GM12878 (cell line): ENCODE measurements around the gene RGS12. TPM values are rescaled to one million over a fixed set of nuclear protein-coding genes. Genes with fewer than 3 reads are reported as not detected.

Experiments
- ATAC-seq: fragments of 200-7000 bp; cut with Tn5 transposase; 3 replicates; pipeline ENCODE4 v1.9.1; 2020; ENCODE audit warnings: mild to moderate bottlenecking, moderate library complexity
- BruUV-seq: library from RNA; stranded (reverse); fragments of 400-500 nt; replicated peaks from 2 replicates; lab custom pipeline; 2021; lab: Mats Ljungman, UMichigan
- CTCF ChIA-PET: fragments of 300-600 bp; sonication (Branson Sonifier 250); formaldehyde crosslinking; extraction: SDS; loops from one replicate; lab custom pipeline; 2021; ENCODE audit warnings: inconsistent platforms; lab: Yijun Ruan, JAX
- POLR2A ChIA-PET: fragments of 350-600 bp; formaldehyde crosslinking; extraction: SDS; loops from one replicate; lab custom pipeline; 2021; ENCODE audit warnings: inconsistent platforms; lab: Charles Lee
- RAD21 ChIA-PET: fragments of 300-600 bp; sonication (Branson Sonifier 250); formaldehyde crosslinking; loops from one replicate; lab custom pipeline; 2023; ENCODE audit warnings: antibody characterized with exemption; ENCODE audit not compliant: unreplicated experiment; lab: Charles Lee
- SMC1A ChIA-PET: fragments of 300-600 bp; sonication (Branson Sonifier 250); formaldehyde crosslinking; loops from one replicate; lab custom pipeline; 2023; ENCODE audit not compliant: unreplicated experiment, uncharacterized antibody; lab: Charles Lee
- DNase-seq: peaks from one replicate; pipeline ENCODE4 v3.0.0-alpha.2; 2011; ENCODE audit warnings: low read depth, low spot score
- FAIRE-seq: peaks from 3 replicates; lab custom pipeline; 2011; peaks lifted over from hg19 to GRCh38; lab: Jason Lieb, UNC
- H2AFZ ChIP-seq: 2 replicates; pipeline ENCODE4 v1.6.0; 2011; ENCODE audit warnings: low read depth, low read length, control low read depth; ENCODE audit not compliant: control insufficient read depth
- H3K27ac ChIP-seq: 2 replicates; pipeline ENCODE4 v1.5.1; 2011; ENCODE audit warnings: control low read depth; ENCODE audit not compliant: control insufficient read depth, insufficient read depth
- H3K27me3 ChIP-seq, 2 experiments: replicated peaks in 1 of 2; 2 replicates each; pipeline versions ENCODE4 v1.6.0 to v1.6.1; 2011; ENCODE audit warnings: low read length in 1 of 2; ENCODE audit not compliant: control insufficient read depth in 2 of 2, insufficient read depth in 2 of 2
- H3K36me3 ChIP-seq, 2 experiments: 2 replicates each; pipeline ENCODE4 v1.5.1; 2011; ENCODE audit warnings: low read length in 1 of 2; ENCODE audit not compliant: control insufficient read depth in 2 of 2, insufficient read depth in 2 of 2
- H3K4me1 ChIP-seq: 2 replicates; pipeline ENCODE4 v1.6.1; 2011; ENCODE audit warnings: mild to moderate bottlenecking, low read length, moderate library complexity, mixed read lengths; ENCODE audit not compliant: control insufficient read depth, insufficient read depth
- H3K4me2 ChIP-seq: 2 replicates; pipeline ENCODE4 v1.6.0; 2011; ENCODE audit warnings: control low read depth; ENCODE audit not compliant: control insufficient read depth, insufficient read depth
- H3K4me3 ChIP-seq: fragments of 200-600 bp; sonication (generic); 2 replicates; pipeline ENCODE4 v1.5.1; 2016
- H3K79me2 ChIP-seq: 2 replicates; pipeline ENCODE4 v1.6.0; 2011; ENCODE audit warnings: low read length; ENCODE audit not compliant: control insufficient read depth, insufficient read depth
- H3K9ac ChIP-seq: 2 replicates; pipeline ENCODE4 v1.8.0; 2011; ENCODE audit warnings: low read length, control low read depth, mixed read lengths; ENCODE audit not compliant: control insufficient read depth, insufficient read depth
- H3K9me3 ChIP-seq: replicated peaks from 3 replicates; pipeline ENCODE4 v1.5.1; 2011; ENCODE audit warnings: mild to moderate bottlenecking, low read length; ENCODE audit not compliant: control insufficient read depth, insufficient read depth
- H4K20me1 ChIP-seq: 2 replicates; pipeline ENCODE4 v1.6.0; 2011; ENCODE audit not compliant: control insufficient read depth, insufficient read depth
- CHD2 ChIP-seq: IDR thresholded peaks from 2 replicates; pipeline ENCODE4 v1.6.1; 2011; ENCODE audit warnings: low read depth, low read length, improper control_type of control experiment, borderline replicate concordance
- CREB1 ChIP-seq: IDR thresholded peaks from 2 replicates; pipeline ENCODE4 v1.6.1; 2012; ENCODE audit warnings: low read depth, mild to moderate bottlenecking, inconsistent platforms
- E2F4 ChIP-seq: IDR thresholded peaks from 2 replicates; pipeline ENCODE4 v1.6.1; 2012; ENCODE audit warnings: low read depth, low read length, improper control_type of control experiment
- KLF5 ChIP-seq: fragments of 450-650 bp; IDR thresholded peaks from 2 replicates; pipeline ENCODE4 v1.6.1; 2014; ENCODE audit warnings: mild to moderate bottlenecking; ENCODE audit not compliant: partially characterized antibody
- MLLT1 ChIP-seq: fragments of 450-650 bp; IDR thresholded peaks from 2 replicates; pipeline ENCODE4 v1.6.1; 2016; ENCODE audit warnings: mild to moderate bottlenecking
- MTA3 ChIP-seq: IDR thresholded peaks from 2 replicates; pipeline ENCODE4 v1.6.1; 2012; ENCODE audit warnings: low read length, inconsistent platforms, borderline replicate concordance
- NFIC ChIP-seq: IDR thresholded peaks from 2 replicates; pipeline ENCODE4 v1.6.1; 2012; ENCODE audit warnings: low read depth, mild to moderate bottlenecking, inconsistent platforms, low read length, moderate library complexity
- NR2F1 ChIP-seq: fragments of 450-650 bp; conservative IDR thresholded peaks from 2 replicates; pipeline ENCODE4 v1.6.1; 2017; ENCODE audit warnings: mild to moderate bottlenecking
- NRF1 ChIP-seq: conservative IDR thresholded peaks from 2 replicates; pipeline ENCODE4 v1.6.1; 2011; ENCODE audit warnings: mild to moderate bottlenecking, low read depth, low read length, improper control_type of control experiment
- PBX3 ChIP-seq: IDR thresholded peaks from 2 replicates; pipeline ENCODE4 v1.6.1; 2011; ENCODE audit warnings: mild to moderate bottlenecking, low read depth, low read length, moderate library complexity; ENCODE audit not compliant: insufficient replicate concordance
- RAD51 ChIP-seq: fragments of 450-650 bp; IDR thresholded peaks from 2 replicates; pipeline ENCODE4 v1.6.1; 2016; ENCODE audit warnings: moderate library complexity, mild to moderate bottlenecking, inconsistent platforms
- SPI1 ChIP-seq: IDR thresholded peaks from 2 replicates; pipeline ENCODE4 v1.6.1; 2011; ENCODE audit warnings: low read depth, mild to moderate bottlenecking, low read length, moderate library complexity, borderline replicate concordance; ENCODE audit not compliant: insufficient read depth
- ZSCAN29 ChIP-seq: fragments of 450-650 bp; IDR thresholded peaks from 2 replicates; pipeline ENCODE4 v1.6.1; 2017; ENCODE audit warnings: mild to moderate bottlenecking, moderate library complexity
- WGBS: methylation state at CpG from one replicate; pipeline ENCODE4 v1.1.6; 2016; ENCODE audit warnings: low lambda C conversion rate; ENCODE audit not compliant: insufficient replicate concordance, insufficient coverage; ENCODE audit errors: missing lambda C conversion rate; 5-methylcytosine and 5-hydroxymethylcytosine counted together
- in situ Hi-C: fragments of 300-500 bp; cut with MboI; formaldehyde crosslinking; loops from 9 replicates; pipeline ENCODE4 v1.14.3; 2018; ENCODE audit warnings: mixed read lengths
- intact Hi-C: fragments of 100-400 bp; cut with micrococcal nuclease; formaldehyde crosslinking; loops from one replicate; pipeline ENCODE4 v1.14.2; 2022; ENCODE audit not compliant: unreplicated experiment
- polyA plus RNA-seq, 11 experiments: library from polyadenylated mRNA; depleted of rRNA in 4 of 11; unstranded in 6 of 11; stranded (reverse) in 5 of 11; fragments of >200 nt; fragmentation: Nextera tagmentation in 4 of 11; fragmentation: Illumina TruSeq in 1 of 11; extraction: Ambion mirVana in 4 of 11; extraction: Trizol in 1 of 11; gene quantifications; 1 replicate in 1 of 11; 2 replicates in 10 of 11; pipeline versions ENCODE4 v1.2.1 to v1.2.3, GENCODE V29; 2011 to 2016; ENCODE audit warnings: inconsistent platforms in 2 of 11, missing spikeins in 2 of 11, low read depth in 1 of 11
- total RNA-seq, 4 experiments: library from RNA; depleted of rRNA in 3 of 4; stranded (reverse); fragments of >200 nt in 3 of 4; fragmentation: Illumina TruSeq in 1 of 4; extraction: Trizol in 1 of 4; gene quantifications; 2 replicates each; pipeline versions ENCODE4 v1.2.1 to v1.2.3, GENCODE V29; 2013 to 2021

Gene RGS12
- total and polyA plus RNA-seq, 10 of the 15 experiments (the other 5 are each of a cell fraction or from before 2014, with no cell fraction given), result 0.02 to 2.2 (median 0.73) TPM

- TF ChIP-seq SPI1 (peak; percentile 44; the same call in 1 of the 2 replicates), KLF5 (no peak)
- in situ Hi-C loops (no loop called here), intact Hi-C loops (no loop called here)
- ChIA-PET SMC1A (interaction anchor here (1.1 kb wide), 1 partner anchor 12 kb away, joined by 3 read pairs; no protein-coding TSS in a partner anchor), RAD21 (no interaction called here), POLR2A (no interaction called here), CTCF (interaction anchor here (1.3 to 2.4 kb wide), 2 partner anchors 16 to 121 kb away, joined by 3 to 9 read pairs; no protein-coding TSS in a partner anchor)
- Histone ChIP-seq H3K79me2 (no peaks in the 10 kb centered on the region), H3K4me2 (no peak overlapping the region), H3K27me3 (no peaks in the 10 kb centered on the region), H3K4me3 (no peak overlapping the region), H3K4me1 (peaks cover 5% of the 10 kb centered on the region), H4K20me1 (no peaks in the 10 kb centered on the region), H3K9me3 (no peaks in the 10 kb centered on the region), H2AFZ (no peak overlapping the region), H3K27ac (no peak overlapping the region), H3K9ac (no peak overlapping the region), H3K36me3 (no peaks in the 10 kb centered on the region)
- no peak for FAIRE-seq
- no TSS peak for BruUV-seq
- 55% methylated on average over 5 of the region's 5 CpGs for WGBS
- DNase-seq, result no peak
- no peak for ATAC-seq
Observed at GRCh38 chr4:3330707-3331106, 37.9 kb downstream of the RGS12 start.

- 54% methylated on average over 23 of the region's 23 CpGs for WGBS
- no peaks in the 10 kb centered on the region for H3K36me3 ChIP-seq
- ChIA-PET SMC1A (no interaction called here), POLR2A (no interaction called here), RAD21 (no interaction called here), CTCF (no interaction called here)
- no peak for ATAC-seq
- BruUV-seq, result no TSS peak
- H3K79me2 ChIP-seq, result no peaks in the 10 kb centered on the region
- no peak overlapping the region for H3K9ac ChIP-seq
- H3K27me3 ChIP-seq, result no peaks in the 10 kb centered on the region
- intact Hi-C loops (no loop called here), in situ Hi-C loops (no loop called here)
- DNase-seq, result no peak
- H3K4me3 ChIP-seq, result no peak overlapping the region
- no peaks in the 10 kb centered on the region for H4K20me1 ChIP-seq
- no peak overlapping the region for H2AFZ ChIP-seq
- FAIRE-seq, result no peak
- no peaks in the 10 kb centered on the region for H3K9me3 ChIP-seq
- H3K4me2 ChIP-seq, result no peak overlapping the region
- no peak overlapping the region for H3K27ac ChIP-seq
- peaks cover 5% of the 10 kb centered on the region for H3K4me1 ChIP-seq
- TF ChIP-seq PBX3 (no peak), CREB1 (no peak), ZSCAN29 (no peak), E2F4 (no peak), MTA3 (no peak), NFIC (no peak), MLLT1 (no peak), RAD51 (no peak), CHD2 (no peak), NR2F1 (no peak), NRF1 (no peak)
Observed at GRCh38 chr4:3331511-3332394, 38.9 kb downstream of the RGS12 start.
